ENCODE results near the gene ZNF320.
"Not testable (repeated sequence)": the region's sequence is repeated elsewhere in the genome, so short reads cannot be mapped to it uniquely, and the experiment has no call there.

GRCh38 chr19:52857378-52858191 is 39.9 kb downstream of the ZNF320 start, which contains the start of gene ZNF468:
- not testable (repeated sequence) for TF ChIP-seq CTCF (IDR thresholded peaks at IDR 0.05)
- TF ChIP-seq POLR2A (IDR thresholded peaks at IDR 0.05) (peak; percentile 82), POLR2AphosphoS5 (IDR thresholded peaks at IDR 0.05) (peak; percentile 45 to 88 (median 78))
